ENCODE data around the gene CDR2.
"Not testable (repeated sequence)": the region's sequence is repeated elsewhere in the genome, so short reads cannot be mapped to it uniquely, and the experiment has no call there.

Gene CDR2

GRCh38 chr16:22301423-22301822 lies 73.0 kb downstream of the CDR2 start:
- DNase-seq: not testable (repeated sequence)

DNA sequence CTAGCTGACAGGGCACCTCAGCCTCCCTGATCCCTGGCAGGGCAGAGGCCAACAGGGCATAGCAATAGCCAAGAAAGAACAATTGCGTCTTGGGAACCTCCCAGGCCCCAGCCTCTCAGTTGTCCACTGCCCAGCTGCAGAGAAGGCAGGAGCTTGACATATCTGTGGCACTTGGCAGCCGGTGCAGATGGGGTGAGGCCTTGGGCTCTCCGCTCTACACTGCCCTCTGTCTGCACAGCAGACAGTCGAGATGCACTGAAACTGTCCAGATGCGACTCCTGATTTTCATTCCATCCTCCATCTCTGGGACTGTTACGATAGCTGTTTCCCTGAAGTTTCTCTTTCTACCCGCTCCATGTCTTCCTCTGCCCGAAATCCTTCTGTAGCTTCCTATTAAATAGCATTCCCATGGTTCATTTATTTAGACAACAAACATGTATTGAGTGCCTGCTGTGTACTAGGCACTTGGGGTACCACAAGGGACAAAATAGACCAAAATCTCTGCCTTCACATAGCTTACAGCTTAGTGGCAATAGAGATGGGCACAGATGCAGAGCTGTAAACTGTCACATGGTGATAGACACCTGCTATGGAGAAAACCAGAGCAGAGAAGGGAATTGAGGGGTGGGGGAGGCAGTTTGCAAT lies 73.9 kb downstream of the CDR2 start:
- peak; percentile 66 for DNase-seq

GRCh38 chr16:22299036-22299435 lies 75.4 kb downstream of the CDR2 start:
- no peak for DNase-seq

- peak; percentile 95 for DNase-seq
These were observed 76.3 kb downstream of the CDR2 start for GRCh38 chr16:22297871-22298733.

DNA sequence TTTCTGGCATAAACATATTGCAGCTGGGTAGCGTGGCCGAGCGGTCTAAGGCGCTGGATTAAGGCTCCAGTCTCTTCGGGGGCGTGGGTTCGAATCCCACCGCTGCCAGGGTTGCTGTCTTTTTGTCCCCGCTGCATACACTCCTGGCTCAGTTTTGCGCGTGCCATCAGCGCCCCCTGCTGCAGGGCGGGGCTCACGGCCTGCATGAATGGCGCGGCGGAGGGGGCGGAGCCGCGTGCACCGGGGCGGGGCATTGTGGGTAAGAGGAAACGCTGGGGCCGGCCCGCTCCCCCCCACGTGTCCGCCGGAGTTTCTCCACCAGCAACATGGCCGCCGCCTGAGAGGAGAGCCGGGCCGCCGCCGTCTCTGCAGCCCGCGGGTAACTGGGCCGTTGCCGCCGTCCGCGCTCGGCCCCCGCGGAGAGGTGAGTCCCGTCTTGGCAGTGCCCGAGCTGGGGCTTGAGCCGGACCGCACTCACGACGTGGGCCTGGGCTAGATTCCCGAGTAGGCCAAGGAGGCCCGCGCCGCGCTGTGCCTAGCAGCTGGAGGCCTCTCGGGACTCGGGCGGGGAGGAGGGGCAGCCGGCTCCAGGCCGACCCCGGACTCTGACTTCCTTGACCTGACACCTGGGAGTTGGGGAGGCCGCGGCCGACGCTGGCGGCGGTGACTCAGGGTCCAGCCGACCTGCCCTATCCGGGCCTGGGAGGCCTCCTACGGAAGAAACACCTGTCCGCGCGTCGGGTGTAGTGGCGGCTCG lies 77.1 kb downstream of the CDR2 start, which contains the start of gene POLR3E:
Gene POLR3E (plus strand): TSS at position 296 of the 757 bp plus-strand sequence. CDS start 5,560 bp downstream, outside the sequence.
- peak; percentile 95 for DNase-seq

- DNase-seq: no peak
These were observed 78.0 kb downstream of the CDR2 start for GRCh38 chr16:22296225-22297113.

All from HCEC 1CT (cell line).